Erythroblast (primary cell): ENCODE results near the gene TBX2.

ENCODE experiments used
- GATA1 ChIP-seq: IDR thresholded peaks from 2 replicates; pipeline ENCODE4 v1.6.1; 2011; ENCODE audit warnings: low read depth, mild to moderate bottlenecking, control low read depth, low read length, moderate library complexity
- POLR2A ChIP-seq: IDR thresholded peaks from 2 replicates; pipeline ENCODE4 v1.6.1; 2011; ENCODE audit warnings: mild to moderate bottlenecking, low read length

GRCh38 chr17:61368049-61368831 is 31.4 kb upstream of the TBX2 start:
- no peak for TF ChIP-seq POLR2A
- TF ChIP-seq GATA1 = no peak
